Parathyroid adenoma (tissue), 2 donors: ENCODE data around the gene COPS6.

Experiments used
- H2AFZ ChIP-seq: fragments of 300-600 bp; sonication (generic); one replicate; pipeline ENCODE4 v1.7.0; 2017; ENCODE audit warnings: antibody characterized with exemption, mild to moderate bottlenecking
- H3K27ac ChIP-seq: fragments of 300-600 bp; sonication (generic); one replicate; pipeline ENCODE4 v1.7.0; 2017
- H3K27me3 ChIP-seq: fragments of 300-600 bp; sonication (generic); one replicate; pipeline ENCODE4 v1.7.0; 2017; ENCODE audit warnings: low read length; ENCODE audit not compliant: control insufficient read depth, insufficient read depth
- H3K36me3 ChIP-seq: fragments of 300-600 bp; sonication (generic); one replicate; pipeline ENCODE4 v1.7.0; 2017; ENCODE audit warnings: low read length; ENCODE audit not compliant: control insufficient read depth, insufficient read depth
- H3K4me1 ChIP-seq: fragments of 300-600 bp; sonication (generic); one replicate; pipeline ENCODE4 v1.7.0; 2017; ENCODE audit warnings: control low read depth
- H3K4me2 ChIP-seq: fragments of 300-600 bp; sonication (generic); one replicate; pipeline ENCODE4 v1.7.0; 2017; ENCODE audit warnings: low read length
- H3K4me3 ChIP-seq: fragments of 300-600 bp; sonication (generic); one replicate; pipeline ENCODE4 v1.7.0; 2017; ENCODE audit warnings: low read depth, low read length
- H3K79me2 ChIP-seq: fragments of 300-600 bp; sonication (generic); one replicate; pipeline ENCODE4 v1.7.0; 2017; ENCODE audit warnings: control low read depth
- H3K9ac ChIP-seq: fragments of 300-600 bp; sonication (generic); one replicate; pipeline ENCODE4 v1.7.0; 2017; ENCODE audit warnings: mild to moderate bottlenecking
- H3K9me3 ChIP-seq: fragments of 300-600 bp; sonication (generic); one replicate; pipeline ENCODE4 v1.7.0; 2017; ENCODE audit warnings: low read length; ENCODE audit not compliant: control insufficient read depth
- CTCF ChIP-seq: fragments of 300-600 bp; sonication (generic); IDR thresholded peaks from one replicate; pipeline ENCODE4 v1.7.0; 2017; ENCODE audit warnings: antibody characterized with exemption, mild to moderate bottlenecking
- donor health status: primary hyperparathyroidism.

COPS6 gene

GRCh38 chr7:100091411-100092181, 2.8 kb downstream of the COPS6 start:
- Histone ChIP-seq H3K9ac (no peak overlapping the region), H3K4me1 (peaks cover 11% of the 10 kb centered on the region), H2AFZ (no peak overlapping the region), H3K27ac (no peak overlapping the region), H3K27me3 (no peaks in the 10 kb centered on the region), H3K4me3 (no peak overlapping the region), H3K4me2 (no peak overlapping the region), H3K9me3 (no peaks in the 10 kb centered on the region), H3K36me3 (no peaks in the 10 kb centered on the region), H3K79me2 (no peaks in the 10 kb centered on the region)
- no peak for TF ChIP-seq CTCF

- H3K9ac ChIP-seq: no peak overlapping the region
- H3K9me3 ChIP-seq: no peaks in the 10 kb centered on the region
- no peak overlapping the region for H3K4me2 ChIP-seq
- TF ChIP-seq CTCF: no peak
- H3K27ac ChIP-seq: no peak overlapping the region
- H2AFZ ChIP-seq: no peak overlapping the region
- peaks cover 9% of the 10 kb centered on the region for H3K4me1 ChIP-seq
- H3K79me2 ChIP-seq: no peaks in the 10 kb centered on the region
- H3K27me3 ChIP-seq: no peaks in the 10 kb centered on the region
- no peaks in the 10 kb centered on the region for H3K36me3 ChIP-seq
- H3K4me3 ChIP-seq: no peak overlapping the region
These were observed 4.3 kb downstream of the COPS6 start for GRCh38 chr7:100093054-100093453.

GRCh38 chr7:100093498-100093897, 4.7 kb downstream of the COPS6 start:
- H3K4me3 ChIP-seq: no peak overlapping the region
- H3K9ac ChIP-seq: no peak overlapping the region
- H3K36me3 ChIP-seq: no peaks in the 10 kb centered on the region
- H2AFZ ChIP-seq: no peak overlapping the region
- peaks cover 4% of the 10 kb centered on the region for H3K4me1 ChIP-seq
- TF ChIP-seq CTCF: no peak
- H3K9me3 ChIP-seq: no peaks in the 10 kb centered on the region
- no peak overlapping the region for H3K27ac ChIP-seq
- no peaks in the 10 kb centered on the region for H3K27me3 ChIP-seq
- H3K4me2 ChIP-seq: no peak overlapping the region
- H3K79me2 ChIP-seq: peaks cover 2% of the 10 kb centered on the region

GRCh38 chr7:100093925-100094486, 5.2 kb downstream of the COPS6 start:
- Histone ChIP-seq H3K9ac (no peak overlapping the region), H2AFZ (no peak overlapping the region)

More at GRCh38 chr7:100093925-100094486, 5.2 kb downstream of the COPS6 start:
- Histone ChIP-seq H3K4me1 (peaks cover 4% of the 10 kb centered on the region), H3K27ac (no peak overlapping the region), H3K4me2 (no peak overlapping the region), H3K79me2 (peaks cover 2% of the 10 kb centered on the region), H3K36me3 (no peaks in the 10 kb centered on the region), H3K4me3 (no peak overlapping the region), H3K9me3 (no peaks in the 10 kb centered on the region), H3K27me3 (no peaks in the 10 kb centered on the region)
- TF ChIP-seq CTCF: no peak
